Raji (cell line): Measurements from ENCODE around the gene CRPPA.

Experiments used
- POLR2A ChIP-seq: IDR thresholded peaks from 2 replicates; pipeline ENCODE4 v1.6.1; 2011; ENCODE audit warnings: low read depth, low read length, control low read depth; ENCODE audit not compliant: insufficient read depth

Gene CRPPA

GRCh38 chr7:16430133-16430532 lies 8.8 kb upstream of the CRPPA start:
- no peak for TF ChIP-seq POLR2A

- TF ChIP-seq POLR2A: no peak
Measured at GRCh38 chr7:16428672-16429071, 7.3 kb upstream of the CRPPA start.

GRCh38 chr7:16428182-16428581 lies 6.8 kb upstream of the CRPPA start:
- TF ChIP-seq POLR2A: no peak

GRCh38 chr7:16423761-16424160 lies 2.4 kb upstream of the CRPPA start:
- TF ChIP-seq POLR2A: no peak

- TF ChIP-seq POLR2A: no peak
Measured at GRCh38 chr7:16422917-16423316, 1.6 kb upstream of the CRPPA start.

- no peak for TF ChIP-seq POLR2A
Measured at GRCh38 chr7:16422103-16422435, 731 bp upstream of the CRPPA start.

- TF ChIP-seq POLR2A: no peak
Measured at GRCh38 chr7:16420649-16421332, 547 bp downstream of the CRPPA start.

GRCh38 chr7:16420329-16420648 lies 1.0 kb downstream of the CRPPA start:
- TF ChIP-seq POLR2A: no peak

- no peak for TF ChIP-seq POLR2A
Measured at GRCh38 chr7:16419859-16420258, 1.5 kb downstream of the CRPPA start.

- TF ChIP-seq POLR2A: no peak
Measured at GRCh38 chr7:16419126-16419525, 2.2 kb downstream of the CRPPA start.

- TF ChIP-seq POLR2A: no peak
Measured at GRCh38 chr7:16417906-16418305, 3.4 kb downstream of the CRPPA start.

GRCh38 chr7:16416289-16417282 lies 4.8 kb downstream of the CRPPA start:
- no peak for TF ChIP-seq POLR2A

- no peak for TF ChIP-seq POLR2A
Measured at GRCh38 chr7:16412274-16413254, 8.8 kb downstream of the CRPPA start.

GRCh38 chr7:16411391-16411790 lies 9.9 kb downstream of the CRPPA start:
- no peak for TF ChIP-seq POLR2A

- no peak for TF ChIP-seq POLR2A
Measured at GRCh38 chr7:16409777-16410176, 11.6 kb downstream of the CRPPA start.
